ENCODE measurements around the gene ALX4. TPM values are rescaled to one million over a fixed set of nuclear protein-coding genes. Genes with fewer than 3 reads are reported as not detected.
A peak's percentile ranks its signal among the peaks of the same experiment; 100 is the strongest.

The ALX4 gene
- total RNA-seq, 1 donor from 2014 or later: not detected

DNA sequence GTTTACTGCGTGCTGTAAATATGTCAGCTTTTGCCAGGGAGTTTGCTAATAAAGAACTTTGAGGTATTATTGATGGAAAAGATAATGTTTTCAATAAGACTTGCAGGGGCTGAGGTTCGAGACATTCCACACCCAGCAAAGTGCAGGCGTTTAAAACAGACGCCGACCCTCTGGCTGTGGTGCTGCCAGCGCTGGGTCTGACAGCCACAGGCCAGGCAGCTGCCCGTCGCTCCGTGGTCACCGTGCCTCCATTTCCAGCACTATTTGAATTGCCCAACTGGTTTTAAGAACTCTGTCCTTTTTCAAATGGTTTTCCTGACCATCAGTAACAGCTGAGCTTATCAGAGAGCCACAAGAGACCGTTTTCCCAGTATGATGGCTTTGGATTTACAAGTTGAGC is 28.1 kb upstream of the ALX4 start:
- TF ChIP-seq, protein P1, sequence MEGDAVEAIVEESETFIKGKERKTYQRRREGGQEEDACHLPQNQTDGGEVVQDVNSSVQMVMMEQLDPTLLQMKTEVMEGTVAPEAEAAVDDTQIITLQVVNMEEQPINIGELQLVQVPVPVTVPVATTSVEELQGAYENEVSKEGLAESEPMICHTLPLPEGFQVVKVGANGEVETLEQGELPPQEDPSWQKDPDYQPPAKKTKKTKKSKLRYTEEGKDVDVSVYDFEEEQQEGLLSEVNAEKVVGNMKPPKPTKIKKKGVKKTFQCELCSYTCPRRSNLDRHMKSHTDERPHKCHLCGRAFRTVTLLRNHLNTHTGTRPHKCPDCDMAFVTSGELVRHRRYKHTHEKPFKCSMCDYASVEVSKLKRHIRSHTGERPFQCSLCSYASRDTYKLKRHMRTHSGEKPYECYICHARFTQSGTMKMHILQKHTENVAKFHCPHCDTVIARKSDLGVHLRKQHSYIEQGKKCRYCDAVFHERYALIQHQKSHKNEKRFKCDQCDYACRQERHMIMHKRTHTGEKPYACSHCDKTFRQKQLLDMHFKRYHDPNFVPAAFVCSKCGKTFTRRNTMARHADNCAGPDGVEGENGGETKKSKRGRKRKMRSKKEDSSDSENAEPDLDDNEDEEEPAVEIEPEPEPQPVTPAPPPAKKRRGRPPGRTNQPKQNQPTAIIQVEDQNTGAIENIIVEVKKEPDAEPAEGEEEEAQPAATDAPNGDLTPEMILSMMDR (IDR thresholded peaks at IDR 0.05): no peak
- no peak for TF ChIP-seq EZH2 (IDR thresholded peaks at IDR 0.05)
- TF ChIP-seq EZH2phosphoT487 (IDR thresholded peaks at IDR 0.05): no peak
- Mint-ChIP-seq H3K9me3 (no peaks in the 10 kb centered on the region), H3K27me3 (ENCODE audit: insufficient read depth, low read depth) (peaks cover 53% of the 10 kb centered on the region), H3K36me3 (no peaks in the 10 kb centered on the region), H3K27ac (no peak overlapping the region), H3K4me3 (no peak overlapping the region), H3K4me1 (peaks cover 18% of the 10 kb centered on the region)
- no peak overlapping the region for H3K27ac ChIP-seq
- H2AFZ ChIP-seq (replicated peaks): no peak overlapping the region
- peaks cover 28% of the 10 kb centered on the region for H3K4me1 ChIP-seq
- H3K9me3 ChIP-seq (ENCODE audit: low read depth): no peaks in the 10 kb centered on the region
- H3K4me3 ChIP-seq: no peak overlapping the region
- H3K9ac ChIP-seq: no peak overlapping the region
- H3F3A ChIP-seq (ENCODE audit: low read depth): peaks cover 14% of the 10 kb centered on the region
- no peaks in the 10 kb centered on the region for H3K79me2 ChIP-seq (ENCODE audit: low read depth)
- peaks cover 62% of the 10 kb centered on the region for H3K27me3 ChIP-seq
- no peaks in the 10 kb centered on the region for H3K36me3 ChIP-seq
- no peak for DNase-seq (ENCODE audit: low spot score)
- peaks cover 5% of the 10 kb centered on the region for H4K20me1 ChIP-seq (ENCODE audit: low read depth)
- H3K4me2 ChIP-seq: no peak overlapping the region

DNA sequence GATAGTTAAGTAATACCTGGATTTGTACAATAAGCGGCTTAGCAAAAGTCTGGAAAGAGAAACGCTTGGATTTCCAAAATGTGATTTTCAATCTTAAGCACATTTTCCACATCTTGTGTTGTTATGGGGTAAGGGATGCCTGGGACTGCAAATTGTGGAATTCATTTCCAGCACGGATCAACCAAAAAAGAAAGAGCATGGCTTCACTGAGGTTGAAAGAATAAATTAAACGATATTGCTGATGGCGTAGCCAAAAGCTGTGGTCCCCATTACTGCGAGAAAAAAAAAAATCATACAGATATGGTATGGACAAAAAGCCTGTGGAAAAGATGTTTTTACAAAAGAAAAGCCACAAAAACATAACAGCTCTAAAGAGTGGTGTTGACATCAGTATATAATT is 26.0 kb upstream of the ALX4 start:
- no peak overlapping the region for H3K9ac ChIP-seq
- H3K4me2 ChIP-seq: peak overlapping the region; percentile 5
- Mint-ChIP-seq H3K27me3 (ENCODE audit: insufficient read depth, low read depth) (peaks cover 63% of the 10 kb centered on the region), H3K27ac (no peak overlapping the region), H3K9me3 (no peaks in the 10 kb centered on the region), H3K36me3 (no peaks in the 10 kb centered on the region), H3K4me3 (no peak overlapping the region), H3K4me1 (peaks cover 18% of the 10 kb centered on the region)
- H3K79me2 ChIP-seq (ENCODE audit: low read depth): no peaks in the 10 kb centered on the region
- TF ChIP-seq EZH2phosphoT487 (IDR thresholded peaks at IDR 0.05) (no peak), EZH2 (IDR thresholded peaks at IDR 0.05) (no peak)
- TF ChIP-seq, protein P1 (IDR thresholded peaks at IDR 0.05): no peak
- no peak overlapping the region for H2AFZ ChIP-seq (replicated peaks)
- H3K36me3 ChIP-seq: no peaks in the 10 kb centered on the region
- H3F3A ChIP-seq (ENCODE audit: low read depth): peaks cover 14% of the 10 kb centered on the region
- H3K27me3 ChIP-seq: peaks cover 80% of the 10 kb centered on the region
- no peak for DNase-seq (ENCODE audit: low spot score)
- no peak overlapping the region for H3K27ac ChIP-seq
- peaks cover 5% of the 10 kb centered on the region for H4K20me1 ChIP-seq (ENCODE audit: low read depth)
- H3K4me3 ChIP-seq: no peak overlapping the region
- no peaks in the 10 kb centered on the region for H3K9me3 ChIP-seq (ENCODE audit: low read depth)
- peaks cover 28% of the 10 kb centered on the region for H3K4me1 ChIP-seq

DNA sequence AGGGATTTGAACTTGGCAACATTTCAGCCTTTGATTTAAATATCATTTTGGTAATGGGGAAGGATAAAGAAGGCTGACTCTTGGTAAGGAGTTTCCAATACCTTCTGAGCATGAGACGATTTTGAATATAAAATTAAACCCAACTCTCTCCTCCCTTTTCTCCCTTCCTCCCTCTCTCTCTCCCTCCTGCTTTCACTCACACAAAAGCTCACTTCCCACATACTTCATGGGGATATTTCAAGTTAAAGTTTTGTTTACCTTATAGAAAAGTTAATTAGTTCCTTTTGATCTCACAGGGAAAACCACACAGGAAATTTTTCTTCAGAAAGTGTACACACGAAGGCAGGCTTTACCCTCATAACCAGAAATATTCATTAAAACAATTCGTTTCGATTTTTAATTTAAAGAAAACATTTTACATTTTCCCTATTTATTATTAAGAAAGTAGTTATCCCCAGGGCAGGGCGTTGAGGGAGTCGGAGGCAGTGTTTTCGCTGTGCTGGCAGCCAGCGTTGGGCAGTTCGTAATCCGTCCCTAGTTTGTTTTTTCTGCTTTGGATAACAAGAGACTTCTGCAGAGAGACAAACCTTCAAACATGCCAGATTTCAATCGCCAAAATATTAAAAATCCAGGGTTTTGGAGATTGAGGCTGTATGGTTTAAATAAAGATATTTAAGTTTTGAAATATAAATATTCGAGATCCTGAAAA is 25.3 kb upstream of the ALX4 start:
- Mint-ChIP-seq H3K9me3 (no peaks in the 10 kb centered on the region), H3K4me3 (no peak overlapping the region), H3K27me3 (ENCODE audit: insufficient read depth, low read depth) (peaks cover 63% of the 10 kb centered on the region), H3K4me1 (peaks cover 18% of the 10 kb centered on the region), H3K27ac (no peak overlapping the region), H3K36me3 (no peaks in the 10 kb centered on the region)
- peak; percentile 50 for DNase-seq (ENCODE audit: low spot score)
- Histone ChIP-seq H3K4me2 (peak overlapping the region; percentile 59), H3K9ac (no peak overlapping the region), H3K79me2 (ENCODE audit: low read depth) (no peaks in the 10 kb centered on the region), H3K36me3 (no peaks in the 10 kb centered on the region), H3K4me3 (no peak overlapping the region), H3K27ac (no peak overlapping the region), H2AFZ (replicated peaks) (no peak overlapping the region), H4K20me1 (ENCODE audit: low read depth) (peaks cover 5% of the 10 kb centered on the region), H3K9me3 (ENCODE audit: low read depth) (no peaks in the 10 kb centered on the region), H3K27me3 (peaks cover 87% of the 10 kb centered on the region), H3F3A (ENCODE audit: low read depth) (peaks cover 14% of the 10 kb centered on the region), H3K4me1 (peaks cover 28% of the 10 kb centered on the region)
- TF ChIP-seq EZH2 (IDR thresholded peaks at IDR 0.05): peak; percentile 55
- TF ChIP-seq EZH2phosphoT487 (IDR thresholded peaks at IDR 0.05): no peak
- TF ChIP-seq, protein P1 (IDR thresholded peaks at IDR 0.05): no peak

All from neural progenitor cell (in vitro differentiated cells).